H1 (cell line): ENCODE results near the gene CD44. TPM values are rescaled to one million over a fixed set of nuclear protein-coding genes. Genes with fewer than 3 reads are reported as not detected.

Experiments used
- ASH2L ChIP-seq: fragments of 200-600, 300-600 bp; sonication (generic); IDR thresholded peaks from one replicate; pipeline ENCODE4 v1.7.1; 2017; ENCODE audit warnings: low read length
- CBX5 ChIP-seq: fragments of 300-800, 300-1000 bp; sonication (generic); IDR thresholded peaks from 2 replicates; pipeline ENCODE4 v1.7.1; 2016; ENCODE audit warnings: antibody characterized with exemption, low read length, low read depth
- CBX8 ChIP-seq: fragments of 300-800, 300-1000 bp; sonication (generic); IDR thresholded peaks from 2 replicates; pipeline ENCODE4 v1.7.1; 2016; ENCODE audit warnings: low read depth, low read length, borderline replicate concordance
- CREB1 ChIP-seq: IDR thresholded peaks from 2 replicates; pipeline ENCODE4 v1.6.1; 2012; ENCODE audit warnings: inconsistent platforms
- EP300 ChIP-seq, 2 experiments: IDR thresholded peaks; 1 replicate in 1 of 2; 2 replicates in 1 of 2; pipeline ENCODE4 v1.6.1; 2011 to 2012; ENCODE audit warnings: low read depth in 2 of 2, low read length in 2 of 2, mild to moderate bottlenecking in 2 of 2, borderline replicate concordance in 1 of 2, inconsistent platforms in 1 of 2, moderate library complexity in 1 of 2
- EZH2 ChIP-seq: fragments of 200-600 bp; sonication (generic); IDR thresholded peaks from 2 replicates; pipeline ENCODE4 v1.7.1; 2012; ENCODE audit warnings: low read depth, mild to moderate bottlenecking, moderate library complexity, low read length, inconsistent platforms; ENCODE audit not compliant: severe bottlenecking
- POU5F1 ChIP-seq: IDR thresholded peaks from 2 replicates; pipeline ENCODE4 v1.6.1; 2011; ENCODE audit warnings: low read depth, mild to moderate bottlenecking, low read length, moderate library complexity
- RAD21 ChIP-seq, 2 experiments: IDR thresholded peaks in 1 of 2; conservative IDR thresholded peaks in 1 of 2; 2 replicates each; pipeline ENCODE4 v1.6.1; 2011; ENCODE audit warnings: low read depth in 2 of 2, low read length in 2 of 2, improper control_type of control experiment in 1 of 2, inconsistent platforms in 1 of 2, mild to moderate bottlenecking in 1 of 2, moderate library complexity in 1 of 2
- RXRA ChIP-seq: IDR thresholded peaks from 2 replicates; pipeline ENCODE4 v1.6.1; 2011; ENCODE audit warnings: low read depth, mild to moderate bottlenecking, low read length, moderate library complexity; ENCODE audit not compliant: insufficient read depth
- SP4 ChIP-seq: IDR thresholded peaks from 2 replicates; pipeline ENCODE4 v1.6.1; 2012; ENCODE audit warnings: low read length, inconsistent platforms
- polyA plus RNA-seq, 7 experiments: library from polyadenylated mRNA; depleted of rRNA in 3 of 7; stranded (reverse) in 5 of 7; unstranded in 2 of 7; fragments of >200 nt in 5 of 7; fragments of 200-250 nt in 2 of 7; gene quantifications; 1 replicate in 5 of 7; 2 replicates in 1 of 7; 4 replicates in 1 of 7; pipeline versions ENCODE4 v1.2.1 to v1.2.3, GENCODE V29; 2011 to 2013; ENCODE audit warnings: missing spikeins in 2 of 7, mixed read lengths in 2 of 7
- total RNA-seq: library from RNA; stranded (reverse); fragmentation: NEBNext Ultra II Directional; extraction: Animal tissue kit (Norgen Biotek cat#: 25700); gene quantifications from 2 replicates; pipeline ENCODE4 v1.2.1, GENCODE V29; 2021
- TF ChIP-seq, protein P1 (sequence below): fragments of 300-600 bp; sonication (generic); IDR thresholded peaks from 2 replicates; pipeline ENCODE4 v1.7.1; 2012; ENCODE audit warnings: low read length, moderate library complexity, mild to moderate bottlenecking, inconsistent platforms; ENCODE audit not compliant: insufficient replicate concordance

CD44 gene
- total and polyA plus RNA-seq, 2 of the 8 experiments (the other 6 are each of a cell fraction or from before 2014, with no cell fraction given), result 11.8 to 13.7 TPM

DNA sequence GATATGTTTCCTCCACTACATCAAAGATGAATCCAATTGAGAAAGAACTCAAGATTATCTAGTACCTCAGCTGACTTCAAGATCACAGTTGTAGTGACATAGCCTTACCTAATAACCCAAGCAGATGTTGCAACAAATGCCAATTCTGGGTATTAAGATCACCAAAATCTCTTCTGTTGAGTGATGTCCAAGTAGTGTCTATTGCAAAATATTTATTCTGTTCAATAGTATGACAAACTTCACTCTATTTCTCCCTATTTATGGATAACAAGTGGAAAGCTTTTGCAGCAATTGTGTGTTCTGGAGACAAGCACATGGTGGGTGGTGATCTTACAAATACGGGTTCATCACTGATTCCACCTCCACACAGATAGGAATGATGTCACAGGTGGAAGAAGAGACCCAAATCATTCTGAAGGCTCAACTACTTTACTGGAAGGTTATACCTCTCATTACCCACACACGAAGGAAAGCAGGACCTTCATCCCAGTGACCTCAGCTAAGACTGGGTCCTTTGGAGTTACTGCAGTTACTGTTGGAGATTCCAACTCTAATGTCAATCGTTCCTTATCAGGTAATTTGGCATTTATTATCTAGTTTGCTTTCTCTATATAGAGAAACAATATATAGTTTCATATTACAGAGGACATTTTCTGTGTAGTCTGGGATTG is 72.0 kb downstream of the CD44 start (continued):
- TF ChIP-seq, protein P1, sequence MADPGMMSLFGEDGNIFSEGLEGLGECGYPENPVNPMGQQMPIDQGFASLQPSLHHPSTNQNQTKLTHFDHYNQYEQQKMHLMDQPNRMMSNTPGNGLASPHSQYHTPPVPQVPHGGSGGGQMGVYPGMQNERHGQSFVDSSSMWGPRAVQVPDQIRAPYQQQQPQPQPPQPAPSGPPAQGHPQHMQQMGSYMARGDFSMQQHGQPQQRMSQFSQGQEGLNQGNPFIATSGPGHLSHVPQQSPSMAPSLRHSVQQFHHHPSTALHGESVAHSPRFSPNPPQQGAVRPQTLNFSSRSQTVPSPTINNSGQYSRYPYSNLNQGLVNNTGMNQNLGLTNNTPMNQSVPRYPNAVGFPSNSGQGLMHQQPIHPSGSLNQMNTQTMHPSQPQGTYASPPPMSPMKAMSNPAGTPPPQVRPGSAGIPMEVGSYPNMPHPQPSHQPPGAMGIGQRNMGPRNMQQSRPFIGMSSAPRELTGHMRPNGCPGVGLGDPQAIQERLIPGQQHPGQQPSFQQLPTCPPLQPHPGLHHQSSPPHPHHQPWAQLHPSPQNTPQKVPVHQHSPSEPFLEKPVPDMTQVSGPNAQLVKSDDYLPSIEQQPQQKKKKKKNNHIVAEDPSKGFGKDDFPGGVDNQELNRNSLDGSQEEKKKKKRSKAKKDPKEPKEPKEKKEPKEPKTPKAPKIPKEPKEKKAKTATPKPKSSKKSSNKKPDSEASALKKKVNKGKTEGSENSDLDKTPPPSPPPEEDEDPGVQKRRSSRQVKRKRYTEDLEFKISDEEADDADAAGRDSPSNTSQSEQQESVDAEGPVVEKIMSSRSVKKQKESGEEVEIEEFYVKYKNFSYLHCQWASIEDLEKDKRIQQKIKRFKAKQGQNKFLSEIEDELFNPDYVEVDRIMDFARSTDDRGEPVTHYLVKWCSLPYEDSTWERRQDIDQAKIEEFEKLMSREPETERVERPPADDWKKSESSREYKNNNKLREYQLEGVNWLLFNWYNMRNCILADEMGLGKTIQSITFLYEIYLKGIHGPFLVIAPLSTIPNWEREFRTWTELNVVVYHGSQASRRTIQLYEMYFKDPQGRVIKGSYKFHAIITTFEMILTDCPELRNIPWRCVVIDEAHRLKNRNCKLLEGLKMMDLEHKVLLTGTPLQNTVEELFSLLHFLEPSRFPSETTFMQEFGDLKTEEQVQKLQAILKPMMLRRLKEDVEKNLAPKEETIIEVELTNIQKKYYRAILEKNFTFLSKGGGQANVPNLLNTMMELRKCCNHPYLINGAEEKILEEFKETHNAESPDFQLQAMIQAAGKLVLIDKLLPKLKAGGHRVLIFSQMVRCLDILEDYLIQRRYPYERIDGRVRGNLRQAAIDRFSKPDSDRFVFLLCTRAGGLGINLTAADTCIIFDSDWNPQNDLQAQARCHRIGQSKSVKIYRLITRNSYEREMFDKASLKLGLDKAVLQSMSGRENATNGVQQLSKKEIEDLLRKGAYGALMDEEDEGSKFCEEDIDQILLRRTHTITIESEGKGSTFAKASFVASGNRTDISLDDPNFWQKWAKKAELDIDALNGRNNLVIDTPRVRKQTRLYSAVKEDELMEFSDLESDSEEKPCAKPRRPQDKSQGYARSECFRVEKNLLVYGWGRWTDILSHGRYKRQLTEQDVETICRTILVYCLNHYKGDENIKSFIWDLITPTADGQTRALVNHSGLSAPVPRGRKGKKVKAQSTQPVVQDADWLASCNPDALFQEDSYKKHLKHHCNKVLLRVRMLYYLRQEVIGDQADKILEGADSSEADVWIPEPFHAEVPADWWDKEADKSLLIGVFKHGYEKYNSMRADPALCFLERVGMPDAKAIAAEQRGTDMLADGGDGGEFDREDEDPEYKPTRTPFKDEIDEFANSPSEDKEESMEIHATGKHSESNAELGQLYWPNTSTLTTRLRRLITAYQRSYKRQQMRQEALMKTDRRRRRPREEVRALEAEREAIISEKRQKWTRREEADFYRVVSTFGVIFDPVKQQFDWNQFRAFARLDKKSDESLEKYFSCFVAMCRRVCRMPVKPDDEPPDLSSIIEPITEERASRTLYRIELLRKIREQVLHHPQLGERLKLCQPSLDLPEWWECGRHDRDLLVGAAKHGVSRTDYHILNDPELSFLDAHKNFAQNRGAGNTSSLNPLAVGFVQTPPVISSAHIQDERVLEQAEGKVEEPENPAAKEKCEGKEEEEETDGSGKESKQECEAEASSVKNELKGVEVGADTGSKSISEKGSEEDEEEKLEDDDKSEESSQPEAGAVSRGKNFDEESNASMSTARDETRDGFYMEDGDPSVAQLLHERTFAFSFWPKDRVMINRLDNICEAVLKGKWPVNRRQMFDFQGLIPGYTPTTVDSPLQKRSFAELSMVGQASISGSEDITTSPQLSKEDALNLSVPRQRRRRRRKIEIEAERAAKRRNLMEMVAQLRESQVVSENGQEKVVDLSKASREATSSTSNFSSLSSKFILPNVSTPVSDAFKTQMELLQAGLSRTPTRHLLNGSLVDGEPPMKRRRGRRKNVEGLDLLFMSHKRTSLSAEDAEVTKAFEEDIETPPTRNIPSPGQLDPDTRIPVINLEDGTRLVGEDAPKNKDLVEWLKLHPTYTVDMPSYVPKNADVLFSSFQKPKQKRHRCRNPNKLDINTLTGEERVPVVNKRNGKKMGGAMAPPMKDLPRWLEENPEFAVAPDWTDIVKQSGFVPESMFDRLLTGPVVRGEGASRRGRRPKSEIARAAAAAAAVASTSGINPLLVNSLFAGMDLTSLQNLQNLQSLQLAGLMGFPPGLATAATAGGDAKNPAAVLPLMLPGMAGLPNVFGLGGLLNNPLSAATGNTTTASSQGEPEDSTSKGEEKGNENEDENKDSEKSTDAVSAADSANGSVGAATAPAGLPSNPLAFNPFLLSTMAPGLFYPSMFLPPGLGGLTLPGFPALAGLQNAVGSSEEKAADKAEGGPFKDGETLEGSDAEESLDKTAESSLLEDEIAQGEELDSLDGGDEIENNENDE, result no peak
- TF ChIP-seq RXRA (no peak), EZH2 (no peak), EP300 (IDR thresholded peaks at IDR 0.05; ENCODE audit: borderline replicate concordance in 1 of 2, low read depth in 2 of 2, low read length in 2 of 2) (no peak), CBX8 (no peak), SP4 (no peak), ASH2L (no peak), RAD21 (IDR thresholded peaks at IDR 0.05 in 1 of 2, conservative IDR thresholded peaks at IDR 0.05 in 1 of 2; ENCODE audit: low read depth in 2 of 2, low read length in 2 of 2) (no peak), POU5F1 (no peak), CREB1 (no peak), CBX5 (no peak)
